Measurements from ENCODE around the gene PI3. TPM values are rescaled to one million over a fixed set of nuclear protein-coding genes. Genes with fewer than 3 reads are reported as not detected.
"Not testable (repeated sequence)": the region's sequence is repeated elsewhere in the genome, so short reads cannot be mapped to it uniquely, and the experiment has no call there.

The PI3 gene, protein sequence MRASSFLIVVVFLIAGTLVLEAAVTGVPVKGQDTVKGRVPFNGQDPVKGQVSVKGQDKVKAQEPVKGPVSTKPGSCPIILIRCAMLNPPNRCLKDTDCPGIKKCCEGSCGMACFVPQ
- total RNA-seq: under 1 TPM in 1 of 7 donors, not detected in 6; 0.92 TPM
- polyA plus RNA-seq: under 1 TPM in 1 of 2 donors, not detected in 1; 0.30 TPM
- long read RNA-seq, donor 1: 0 reads
- long read RNA-seq, donor 2: 0 reads
- long read RNA-seq, donor 3: 0 reads

DNA sequence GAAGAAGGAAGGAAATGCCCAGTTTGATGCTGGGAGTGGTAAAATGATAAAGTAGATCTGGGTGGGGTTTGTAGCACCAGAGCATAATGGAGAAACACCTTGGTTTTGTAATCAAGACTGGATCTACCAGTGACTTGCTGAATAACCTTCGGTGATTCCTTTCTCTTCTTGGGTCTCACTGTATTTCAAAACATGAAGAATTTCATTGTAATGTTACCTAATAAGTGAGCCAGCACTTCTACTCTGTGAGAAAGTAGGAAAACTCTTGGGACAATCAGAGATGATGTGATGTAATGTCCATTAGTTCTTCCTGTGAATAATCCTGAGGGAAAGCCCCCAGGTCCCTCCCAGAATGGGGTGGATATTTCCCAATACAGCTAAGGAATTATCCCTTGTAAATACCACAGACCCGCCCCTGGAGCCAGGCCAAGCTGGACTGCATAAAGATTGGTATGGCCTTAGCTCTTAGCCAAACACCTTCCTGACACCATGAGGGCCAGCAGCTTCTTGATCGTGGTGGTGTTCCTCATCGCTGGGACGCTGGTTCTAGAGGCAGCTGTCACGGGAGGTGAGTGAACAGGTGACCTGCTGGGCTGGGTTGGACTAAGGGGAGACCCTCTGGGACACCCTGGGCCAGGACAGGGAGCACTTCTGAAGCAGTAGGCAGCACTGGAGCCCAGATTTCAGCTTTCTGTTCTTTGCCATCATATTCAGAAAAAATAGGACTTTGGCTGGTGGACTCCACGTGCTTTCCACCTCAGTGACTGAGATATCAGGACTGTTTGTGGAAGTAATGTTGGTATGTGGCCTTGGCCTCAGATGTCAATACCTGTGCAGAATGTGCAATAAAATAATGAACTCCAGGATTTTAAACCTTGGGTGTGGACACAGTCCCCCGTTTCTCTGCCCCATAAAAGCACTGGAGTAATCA lies at the start of gene PI3:
Gene PI3, plus strand, starts transcription at position 469 of the 931 bp plus-strand sequence. Its CDS starts 21 bp downstream, at position 490.
- Histone ChIP-seq H3K27ac (no peak within 1 kb of the TSS), H3K9me3 (no peaks in the 10 kb centered on the region), H3K4me1 (ENCODE audit: insufficient read depth) (no peaks in the 10 kb centered on the region), H3K4me3 (no peak within 1 kb of the TSS), H3K36me3 (no peaks in the 10 kb centered on the region), H3K27me3 (no peaks in the 10 kb centered on the region)
- WGBS, 3 donors: 57 to 73% (median 70%) methylated on average over 8 of the region's 8 CpGs
- no peak for DNase-seq
- intact Hi-C loops (cut with DNase I): no loop called here
- TF ChIP-seq EP300 (IDR thresholded peaks at IDR 0.05) (no peak), POLR2A (IDR thresholded peaks at IDR 0.05) (no peak)
- TF ChIP-seq, protein P1, sequence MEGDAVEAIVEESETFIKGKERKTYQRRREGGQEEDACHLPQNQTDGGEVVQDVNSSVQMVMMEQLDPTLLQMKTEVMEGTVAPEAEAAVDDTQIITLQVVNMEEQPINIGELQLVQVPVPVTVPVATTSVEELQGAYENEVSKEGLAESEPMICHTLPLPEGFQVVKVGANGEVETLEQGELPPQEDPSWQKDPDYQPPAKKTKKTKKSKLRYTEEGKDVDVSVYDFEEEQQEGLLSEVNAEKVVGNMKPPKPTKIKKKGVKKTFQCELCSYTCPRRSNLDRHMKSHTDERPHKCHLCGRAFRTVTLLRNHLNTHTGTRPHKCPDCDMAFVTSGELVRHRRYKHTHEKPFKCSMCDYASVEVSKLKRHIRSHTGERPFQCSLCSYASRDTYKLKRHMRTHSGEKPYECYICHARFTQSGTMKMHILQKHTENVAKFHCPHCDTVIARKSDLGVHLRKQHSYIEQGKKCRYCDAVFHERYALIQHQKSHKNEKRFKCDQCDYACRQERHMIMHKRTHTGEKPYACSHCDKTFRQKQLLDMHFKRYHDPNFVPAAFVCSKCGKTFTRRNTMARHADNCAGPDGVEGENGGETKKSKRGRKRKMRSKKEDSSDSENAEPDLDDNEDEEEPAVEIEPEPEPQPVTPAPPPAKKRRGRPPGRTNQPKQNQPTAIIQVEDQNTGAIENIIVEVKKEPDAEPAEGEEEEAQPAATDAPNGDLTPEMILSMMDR (IDR thresholded peaks at IDR 0.05): no peak

DNA sequence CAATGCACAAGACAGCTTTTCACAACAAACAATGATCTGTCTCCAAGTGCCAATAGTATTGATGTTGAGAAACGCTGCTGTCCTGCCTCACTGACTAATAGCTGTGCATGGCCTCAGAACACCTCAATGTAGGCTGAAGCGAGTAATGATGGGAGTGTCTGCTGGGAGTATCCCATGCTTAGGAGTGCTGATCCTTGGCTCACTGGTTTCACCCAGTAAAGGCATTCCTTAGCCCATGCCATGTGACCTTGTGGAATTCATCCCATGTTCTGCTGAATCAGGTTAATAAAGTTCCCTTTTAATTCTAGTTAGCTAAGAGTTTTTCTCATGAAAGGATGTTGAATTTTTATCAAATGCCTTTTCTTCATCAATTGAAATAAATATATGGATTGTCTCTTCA lies 46.6 kb upstream of the PI3 start:
- H3K9me3 ChIP-seq: no peaks in the 10 kb centered on the region
- no peak for DNase-seq
- H3K4me3 ChIP-seq: no peak overlapping the region
- H3K27ac ChIP-seq: no peak overlapping the region
- H3K27me3 ChIP-seq: no peaks in the 10 kb centered on the region
- WGBS, 3 donors: 43 to 57% (median 44%) methylated on average over 2 of the region's 2 CpGs
- no peaks in the 10 kb centered on the region for H3K4me1 ChIP-seq (ENCODE audit: insufficient read depth)
- no peaks in the 10 kb centered on the region for H3K36me3 ChIP-seq
- TF ChIP-seq, protein P1 (IDR thresholded peaks at IDR 0.05): no peak
- no peak for TF ChIP-seq POLR2A (IDR thresholded peaks at IDR 0.05)
- no peak for TF ChIP-seq EP300 (IDR thresholded peaks at IDR 0.05)
- intact Hi-C loops (cut with DNase I): no loop called here

DNA sequence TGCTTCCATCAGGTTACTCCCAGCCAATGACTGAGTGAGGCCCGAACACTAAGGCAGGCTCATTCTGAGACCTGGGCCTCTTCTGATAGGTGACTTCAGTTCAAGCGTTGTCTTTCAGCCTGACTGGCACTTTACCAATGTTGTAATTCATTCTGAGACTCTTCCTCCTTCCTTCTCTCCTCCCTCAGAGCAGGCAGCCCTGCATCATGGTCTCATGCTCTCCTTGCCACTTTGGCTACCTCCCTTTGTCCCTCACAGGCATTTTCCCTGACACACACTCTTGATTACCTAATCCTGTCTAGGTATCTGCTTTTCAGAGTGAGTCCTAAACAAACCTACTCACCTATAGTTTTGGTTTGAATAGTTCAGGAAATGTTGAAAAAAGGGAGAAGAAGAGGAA lies 37.8 kb upstream of the PI3 start:
- no peaks in the 10 kb centered on the region for H3K36me3 ChIP-seq
- H3K9me3 ChIP-seq: no peaks in the 10 kb centered on the region
- 60 to 63% (median 61%) methylated on average over 2 of the region's 2 CpGs for WGBS, 3 donors
- no peak for DNase-seq
- no peaks in the 10 kb centered on the region for H3K27me3 ChIP-seq
- intact Hi-C loops (cut with DNase I): no loop called here
- no peak overlapping the region for H3K27ac ChIP-seq
- H3K4me1 ChIP-seq (ENCODE audit: insufficient read depth): no peaks in the 10 kb centered on the region
- no peak for TF ChIP-seq POLR2A (IDR thresholded peaks at IDR 0.05)
- TF ChIP-seq EP300 (IDR thresholded peaks at IDR 0.05): no peak
- TF ChIP-seq, protein P1 (IDR thresholded peaks at IDR 0.05): no peak
- H3K4me3 ChIP-seq: no peak overlapping the region

DNA sequence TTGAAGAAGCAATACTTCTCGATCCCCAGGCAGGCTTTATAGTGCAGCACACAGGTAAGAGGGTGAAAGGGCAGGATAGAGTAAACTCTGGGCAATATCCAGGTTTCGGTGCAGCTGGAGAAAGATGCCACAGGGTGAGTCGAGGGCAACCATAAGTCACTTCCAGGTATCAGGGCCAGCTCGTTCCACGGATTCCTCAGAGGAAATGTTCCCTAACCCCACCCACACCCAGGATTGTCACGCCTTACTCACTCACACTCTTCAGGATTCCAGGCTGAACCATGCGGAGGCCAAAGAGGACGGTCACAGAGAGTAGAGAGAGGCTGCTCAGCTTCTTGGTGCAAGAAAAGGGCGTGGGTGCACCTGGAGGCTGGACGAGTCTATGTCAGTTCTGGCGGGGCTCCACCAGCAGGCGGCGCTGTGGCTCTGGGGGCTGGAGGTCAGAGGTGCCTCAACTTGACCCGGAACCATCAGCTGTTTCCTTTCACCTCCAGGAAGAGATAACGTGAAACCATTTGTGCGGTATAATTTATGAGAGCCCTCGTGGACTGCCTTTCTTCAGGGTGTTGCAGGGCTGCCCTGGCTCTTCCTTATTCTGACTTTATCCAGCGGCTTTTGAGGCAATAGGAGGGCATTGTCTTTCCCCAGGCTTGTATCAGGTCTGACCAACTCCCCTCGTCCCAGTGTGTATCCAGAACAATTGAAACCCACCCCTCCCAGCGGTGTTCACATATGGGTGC lies 36.0 kb upstream of the PI3 start:
- TF ChIP-seq POLR2A (IDR thresholded peaks at IDR 0.05) (no peak), EP300 (IDR thresholded peaks at IDR 0.05) (no peak)
- TF ChIP-seq, protein P1 (IDR thresholded peaks at IDR 0.05): no peak
- H3K4me3 ChIP-seq: no peak overlapping the region
- no peaks in the 10 kb centered on the region for H3K27me3 ChIP-seq
- DNase-seq: no peak
- H3K27ac ChIP-seq: no peak overlapping the region
- H3K9me3 ChIP-seq: no peaks in the 10 kb centered on the region
- H3K36me3 ChIP-seq: no peaks in the 10 kb centered on the region
- H3K4me1 ChIP-seq (ENCODE audit: insufficient read depth): no peaks in the 10 kb centered on the region
- 34 to 42% (median 37%) methylated on average over 20 of the region's 20 CpGs for WGBS, 3 donors
- intact Hi-C loops (cut with DNase I): no loop called here

DNA sequence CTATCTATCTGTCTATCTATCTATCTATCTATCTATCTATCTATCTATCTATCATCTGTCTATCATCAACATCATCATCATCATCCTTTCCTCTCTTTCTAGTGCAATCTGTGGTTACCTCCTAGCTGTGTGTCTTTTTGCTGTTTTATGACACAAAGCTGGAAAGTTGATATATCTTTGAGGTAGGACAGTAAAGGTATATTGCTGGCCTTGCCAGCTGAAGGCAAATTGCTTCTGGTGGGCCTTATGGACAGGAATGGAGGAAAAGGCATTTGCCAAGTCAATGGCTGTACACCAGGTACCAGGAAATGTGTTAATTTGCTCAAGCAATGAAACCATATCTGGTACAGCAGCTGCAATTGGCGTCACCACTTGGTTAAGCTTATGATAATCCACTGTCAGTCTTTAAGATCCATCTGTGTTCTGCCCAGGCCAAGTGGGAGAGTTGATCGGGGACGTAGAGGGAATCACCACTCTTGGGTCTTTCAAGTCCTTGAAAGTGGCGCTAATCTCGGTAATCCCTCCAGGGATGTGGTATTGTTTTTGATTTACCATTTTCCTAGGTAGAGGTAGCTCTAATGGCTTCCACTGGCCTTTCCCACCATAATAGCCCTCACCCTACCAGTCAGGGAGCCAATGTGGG lies 34.8 kb upstream of the PI3 start:
- intact Hi-C loops (cut with DNase I): not testable (repeated sequence)
- WGBS, 3 donors: 85 to 96% (median 87%) methylated on average over 5 of the region's 5 CpGs

More for the DNA sequence above, 34.8 kb upstream of the PI3 start:
- H3K4me1 ChIP-seq (ENCODE audit: insufficient read depth); H3K36me3 ChIP-seq; H3K9me3 ChIP-seq; DNase-seq; H3K4me3 ChIP-seq; H3K27ac ChIP-seq; H3K27me3 ChIP-seq: not testable (repeated sequence)
